GM12878 (cell line): ENCODE data around the gene LOX. TPM values are rescaled to one million over a fixed set of nuclear protein-coding genes. Genes with fewer than 3 reads are reported as not detected.

Experiments used
- ATAC-seq: fragments of 200-7000 bp; cut with Tn5 transposase; 3 replicates; pipeline ENCODE4 v1.9.1; 2020; ENCODE audit warnings: mild to moderate bottlenecking, moderate library complexity
- BruUV-seq: library from RNA; stranded (reverse); fragments of 400-500 nt; replicated peaks from 2 replicates; lab custom pipeline; 2021; lab: Mats Ljungman, UMichigan
- CTCF ChIA-PET: fragments of 300-600 bp; sonication (Branson Sonifier 250); formaldehyde crosslinking; extraction: SDS; loops from one replicate; lab custom pipeline; 2021; ENCODE audit warnings: inconsistent platforms; lab: Yijun Ruan, JAX
- POLR2A ChIA-PET: fragments of 350-600 bp; formaldehyde crosslinking; extraction: SDS; loops from one replicate; lab custom pipeline; 2021; ENCODE audit warnings: inconsistent platforms; lab: Charles Lee
- RAD21 ChIA-PET: fragments of 300-600 bp; sonication (Branson Sonifier 250); formaldehyde crosslinking; loops from one replicate; lab custom pipeline; 2023; ENCODE audit warnings: antibody characterized with exemption; ENCODE audit not compliant: unreplicated experiment; lab: Charles Lee
- SMC1A ChIA-PET: fragments of 300-600 bp; sonication (Branson Sonifier 250); formaldehyde crosslinking; loops from one replicate; lab custom pipeline; 2023; ENCODE audit not compliant: unreplicated experiment, uncharacterized antibody; lab: Charles Lee
- DNase-seq: peaks from one replicate; pipeline ENCODE4 v3.0.0-alpha.2; 2011; ENCODE audit warnings: low read depth, low spot score
- FAIRE-seq: peaks from 3 replicates; lab custom pipeline; 2011; peaks lifted over from hg19 to GRCh38; lab: Jason Lieb, UNC
- H2AFZ ChIP-seq: 2 replicates; pipeline ENCODE4 v1.6.0; 2011; ENCODE audit warnings: low read depth, low read length, control low read depth; ENCODE audit not compliant: control insufficient read depth
- H3K27ac ChIP-seq: 2 replicates; pipeline ENCODE4 v1.5.1; 2011; ENCODE audit warnings: control low read depth; ENCODE audit not compliant: control insufficient read depth, insufficient read depth
- H3K27me3 ChIP-seq, 2 experiments: replicated peaks in 1 of 2; 2 replicates each; pipeline versions ENCODE4 v1.6.0 to v1.6.1; 2011; ENCODE audit warnings: low read length in 1 of 2; ENCODE audit not compliant: control insufficient read depth in 2 of 2, insufficient read depth in 2 of 2
- H3K36me3 ChIP-seq, 2 experiments: 2 replicates each; pipeline ENCODE4 v1.5.1; 2011; ENCODE audit warnings: low read length in 1 of 2; ENCODE audit not compliant: control insufficient read depth in 2 of 2, insufficient read depth in 2 of 2
- H3K4me1 ChIP-seq: 2 replicates; pipeline ENCODE4 v1.6.1; 2011; ENCODE audit warnings: mild to moderate bottlenecking, low read length, moderate library complexity, mixed read lengths; ENCODE audit not compliant: control insufficient read depth, insufficient read depth
- H3K4me2 ChIP-seq: 2 replicates; pipeline ENCODE4 v1.6.0; 2011; ENCODE audit warnings: control low read depth; ENCODE audit not compliant: control insufficient read depth, insufficient read depth
- H3K4me3 ChIP-seq: fragments of 200-600 bp; sonication (generic); 2 replicates; pipeline ENCODE4 v1.5.1; 2016
- H3K79me2 ChIP-seq: 2 replicates; pipeline ENCODE4 v1.6.0; 2011; ENCODE audit warnings: low read length; ENCODE audit not compliant: control insufficient read depth, insufficient read depth
- H3K9ac ChIP-seq: 2 replicates; pipeline ENCODE4 v1.8.0; 2011; ENCODE audit warnings: low read length, control low read depth, mixed read lengths; ENCODE audit not compliant: control insufficient read depth, insufficient read depth
- H3K9me3 ChIP-seq: replicated peaks from 3 replicates; pipeline ENCODE4 v1.5.1; 2011; ENCODE audit warnings: mild to moderate bottlenecking, low read length; ENCODE audit not compliant: control insufficient read depth, insufficient read depth
- H4K20me1 ChIP-seq: 2 replicates; pipeline ENCODE4 v1.6.0; 2011; ENCODE audit not compliant: control insufficient read depth, insufficient read depth
- ATF3 ChIP-seq: IDR thresholded peaks from 2 replicates; pipeline ENCODE4 v1.6.1; 2011; ENCODE audit warnings: low read depth, mild to moderate bottlenecking, low read length, moderate library complexity, borderline replicate concordance; ENCODE audit errors: extremely low read depth
- PML ChIP-seq: IDR thresholded peaks from 2 replicates; pipeline ENCODE4 v1.6.1; 2012; ENCODE audit warnings: low read length, inconsistent platforms
- SKIL ChIP-seq: fragments of 450-650 bp; IDR thresholded peaks from 2 replicates; pipeline ENCODE4 v1.6.1; 2017; ENCODE audit warnings: mild to moderate bottlenecking, low read depth, inconsistent platforms; ENCODE audit not compliant: poor library complexity, severe bottlenecking
- SP1 ChIP-seq: IDR thresholded peaks from one replicate; pipeline ENCODE4 v1.6.1; 2011; ENCODE audit warnings: low read depth, low read length
- ZBTB11 ChIP-seq: fragments of 450-650 bp; formaldehyde crosslinking; IDR thresholded peaks from 2 replicates; pipeline ENCODE4 v1.5.0; 2022; ENCODE audit warnings: mild to moderate bottlenecking, missing genetic modification characterization
- WGBS: methylation state at CpG from one replicate; pipeline ENCODE4 v1.1.6; 2016; ENCODE audit warnings: low lambda C conversion rate; ENCODE audit not compliant: insufficient replicate concordance, insufficient coverage; ENCODE audit errors: missing lambda C conversion rate; 5-methylcytosine and 5-hydroxymethylcytosine counted together
- in situ Hi-C: fragments of 300-500 bp; cut with MboI; formaldehyde crosslinking; loops from 9 replicates; pipeline ENCODE4 v1.14.3; 2018; ENCODE audit warnings: mixed read lengths
- intact Hi-C: fragments of 100-400 bp; cut with micrococcal nuclease; formaldehyde crosslinking; loops from one replicate; pipeline ENCODE4 v1.14.2; 2022; ENCODE audit not compliant: unreplicated experiment
- polyA plus RNA-seq, 11 experiments: library from polyadenylated mRNA; depleted of rRNA in 4 of 11; unstranded in 6 of 11; stranded (reverse) in 5 of 11; fragments of >200 nt; fragmentation: Nextera tagmentation in 4 of 11; fragmentation: Illumina TruSeq in 1 of 11; extraction: Ambion mirVana in 4 of 11; extraction: Trizol in 1 of 11; gene quantifications; 1 replicate in 1 of 11; 2 replicates in 10 of 11; pipeline versions ENCODE4 v1.2.1 to v1.2.3, GENCODE V29; 2011 to 2016; ENCODE audit warnings: inconsistent platforms in 2 of 11, missing spikeins in 2 of 11, low read depth in 1 of 11
- total RNA-seq, 4 experiments: library from RNA; depleted of rRNA in 3 of 4; stranded (reverse); fragments of >200 nt in 3 of 4; fragmentation: Illumina TruSeq in 1 of 4; extraction: Trizol in 1 of 4; gene quantifications; 2 replicates each; pipeline versions ENCODE4 v1.2.1 to v1.2.3, GENCODE V29; 2013 to 2021

LOX gene
- total and polyA plus RNA-seq, 10 of the 15 experiments (the other 5 are each of a cell fraction or from before 2014, with no cell fraction given), result 0.03 to 0.69 (median 0.07) TPM; not detected in 1

- Histone ChIP-seq H3K36me3 (no peaks in the 10 kb centered on the region), H3K4me3 (no peak overlapping the region), H3K9ac (no peak overlapping the region), H3K9me3 (no peaks in the 10 kb centered on the region), H3K79me2 (no peaks in the 10 kb centered on the region), H3K4me1 (no peaks in the 10 kb centered on the region), H3K27me3 (0 out of 4 replicates have a peak, but pooled peaks cover 0 to 2% of the 10 kb centered on the region in 2 experiments), H2AFZ (no peak overlapping the region), H3K4me2 (no peak overlapping the region), H4K20me1 (no peaks in the 10 kb centered on the region), H3K27ac (no peak overlapping the region)
- TF ChIP-seq ZBTB11 (CRISPR knock-in tag), result no peak
- TF ChIP-seq PML, result no peak
- TF ChIP-seq SKIL, result no peak
- no peak for TF ChIP-seq ATF3
- no peak for TF ChIP-seq SP1
- RAD21 ChIA-PET, result no interaction called here
- intact Hi-C loops (no loop called here), in situ Hi-C loops (no loop called here)
- peak; percentile 58 for ATAC-seq
- FAIRE-seq, result no peak
- DNase-seq, result no peak
- no TSS peak for BruUV-seq
- 0% methylated on average over 2 of the region's 2 CpGs for WGBS
- CTCF ChIA-PET, result interaction anchor here (0.6 kb wide), 1 partner anchor 120 kb away, joined by 3 read pairs; no protein-coding TSS in a partner anchor
- SMC1A ChIA-PET, result no interaction called here
- POLR2A ChIA-PET, result no interaction called here
Observed at GRCh38 chr5:122089096-122090013, 11.3 kb upstream of the LOX start.
